Nephron (organoid): ENCODE data around the gene TTC1.
A peak's percentile ranks its signal among the peaks of the same experiment; 100 is the strongest.

Experiments used
- H3K27ac Mint-ChIP-seq, 3 experiments: 2 replicates each; pipeline ENCODE4 v1.8.0; 2020; ENCODE audit warnings: mixed read lengths in 3 of 3, mild to moderate bottlenecking in 2 of 3, moderate library complexity in 1 of 3
- H3K27me3 Mint-ChIP-seq: 2 replicates; pipeline ENCODE4 v1.8.0; 2021; ENCODE audit warnings: low read depth, mild to moderate bottlenecking, moderate library complexity, mixed read lengths
- H3K36me3 Mint-ChIP-seq: 2 replicates; pipeline ENCODE4 v1.8.0; 2020; ENCODE audit warnings: low read depth, mixed read lengths
- H3K4me1 Mint-ChIP-seq: 2 replicates; pipeline ENCODE4 v1.8.0; 2020; ENCODE audit warnings: mixed read lengths
- H3K4me3 Mint-ChIP-seq, 3 experiments: 2 replicates each; pipeline ENCODE4 v1.8.0; 2020; ENCODE audit warnings: mild to moderate bottlenecking in 3 of 3, mixed read lengths in 3 of 3, moderate library complexity in 2 of 3
- H3K9me3 Mint-ChIP-seq: 2 replicates; pipeline ENCODE4 v1.8.0; 2020; ENCODE audit warnings: mixed read lengths
- CTCF ChIP-seq, 3 experiments: fragments of 200-600 bp; sonication (generic); IDR thresholded peaks; one replicate each; pipeline ENCODE4 v1.5.0; 2021; ENCODE audit warnings: antibody characterized with exemption in 3 of 3; ENCODE audit not compliant: unreplicated experiment in 3 of 3

Gene TTC1

GRCh38 chr5:160087199-160087598, 78.3 kb downstream of the TTC1 start:
- H3K36me3 Mint-ChIP-seq, result peaks cover 8% of the 10 kb centered on the region
- H3K27me3 Mint-ChIP-seq, result no peaks in the 10 kb centered on the region
- no peak for TF ChIP-seq CTCF (IDR thresholded peaks at IDR 0.05; ENCODE audit: unreplicated experiment in 3 of 3)
- no peak overlapping the region for H3K4me3 Mint-ChIP-seq
- H3K9me3 Mint-ChIP-seq, result no peaks in the 10 kb centered on the region
- peaks cover 13% of the 10 kb centered on the region for H3K4me1 Mint-ChIP-seq
- H3K27ac Mint-ChIP-seq, result peak overlapping the region in 1 of 3 experiments; percentile 54

GRCh38 chr5:160088805-160089204, 79.9 kb downstream of the TTC1 start:
- no peaks in the 10 kb centered on the region for H3K9me3 Mint-ChIP-seq

GRCh38 chr5:160089531-160089930, 80.6 kb downstream of the TTC1 start:
- Mint-ChIP-seq H3K36me3 (peaks cover 32% of the 10 kb centered on the region), H3K4me1 (peaks cover 6% of the 10 kb centered on the region), H3K27ac (no peak overlapping the region), H3K27me3 (no peaks in the 10 kb centered on the region), H3K9me3 (no peaks in the 10 kb centered on the region), H3K4me3 (no peak overlapping the region)
- TF ChIP-seq CTCF (IDR thresholded peaks at IDR 0.05; ENCODE audit: unreplicated experiment in 3 of 3), result no peak

More at GRCh38 chr5:160088805-160089204, 79.9 kb downstream of the TTC1 start:
- no peak overlapping the region for H3K4me3 Mint-ChIP-seq
- peaks cover 24% of the 10 kb centered on the region for H3K36me3 Mint-ChIP-seq
- H3K27ac Mint-ChIP-seq, result peak overlapping the region in 1 of 3 experiments; percentile 6
- TF ChIP-seq CTCF (IDR thresholded peaks at IDR 0.05; ENCODE audit: unreplicated experiment in 3 of 3), result no peak
- H3K27me3 Mint-ChIP-seq, result no peaks in the 10 kb centered on the region
- no peaks in the 10 kb centered on the region for H3K4me1 Mint-ChIP-seq

- no peaks in the 10 kb centered on the region for H3K27me3 Mint-ChIP-seq
- H3K27ac Mint-ChIP-seq, result no peak overlapping the region
- H3K36me3 Mint-ChIP-seq, result peaks cover 32% of the 10 kb centered on the region
- no peak for TF ChIP-seq CTCF (IDR thresholded peaks at IDR 0.05; ENCODE audit: unreplicated experiment in 3 of 3)
- no peak overlapping the region for H3K4me3 Mint-ChIP-seq
- peaks cover 7% of the 10 kb centered on the region for H3K4me1 Mint-ChIP-seq
- no peaks in the 10 kb centered on the region for H3K9me3 Mint-ChIP-seq
Measured at GRCh38 chr5:160090059-160090458, 81.1 kb downstream of the TTC1 start.

- Mint-ChIP-seq H3K4me1 (peaks cover 7% of the 10 kb centered on the region), H3K36me3 (peaks cover 36% of the 10 kb centered on the region), H3K9me3 (no peaks in the 10 kb centered on the region), H3K27me3 (no peaks in the 10 kb centered on the region), H3K27ac (peak overlapping the region in 1 of 3 experiments; percentile 2), H3K4me3 (no peak overlapping the region)
- no peak for TF ChIP-seq CTCF (IDR thresholded peaks at IDR 0.05; ENCODE audit: unreplicated experiment in 3 of 3)
Measured at GRCh38 chr5:160092514-160092913, 83.6 kb downstream of the TTC1 start.

- TF ChIP-seq CTCF (IDR thresholded peaks at IDR 0.05; ENCODE audit: unreplicated experiment in 3 of 3), result no peak
Measured at GRCh38 chr5:160092960-160093707, 84.2 kb downstream of the TTC1 start.

More at GRCh38 chr5:160092960-160093707, 84.2 kb downstream of the TTC1 start:
- H3K4me3 Mint-ChIP-seq, result no peak overlapping the region
- no peaks in the 10 kb centered on the region for H3K27me3 Mint-ChIP-seq
- no peaks in the 10 kb centered on the region for H3K9me3 Mint-ChIP-seq
- H3K4me1 Mint-ChIP-seq, result peaks cover 11% of the 10 kb centered on the region
- peak overlapping the region in 1 of 3 experiments; percentile 34 for H3K27ac Mint-ChIP-seq
- H3K36me3 Mint-ChIP-seq, result peaks cover 39% of the 10 kb centered on the region
